DOHH2 (cell line): ENCODE data around the gene CNNM4.

Experiments used
- CTCF ChIP-seq: fragments of 200-600 bp; sonication (generic); IDR thresholded peaks from one replicate; pipeline ENCODE4 v1.5.1; 2014; ENCODE audit warnings: antibody characterized with exemption, mild to moderate bottlenecking, low read depth, low read length; ENCODE audit not compliant: poor library complexity, severe bottlenecking
- EZH2phosphoT487 ChIP-seq: fragments of 200-600 bp; sonication (generic); IDR thresholded peaks from 2 replicates; pipeline ENCODE4 v1.6.1; 2017; ENCODE audit warnings: borderline replicate concordance, mild to moderate bottlenecking, antibody characterized with exemption, low read length, moderate library complexity, mixed read lengths

GRCh38 chr2:96770442-96771202 is 9.9 kb downstream of the CNNM4 start:
- no peak for TF ChIP-seq CTCF
- TF ChIP-seq EZH2phosphoT487: no peak
